HG03175 (cell line): Measurements from ENCODE around the gene RARB.
A peak's percentile ranks its signal among the peaks of the same experiment; 100 is the strongest.

ENCODE experiments used
- ATAC-seq: cut with Tn5 transposase; IDR thresholded peaks from one replicate; pipeline ENCODE4 v1.9.1; 2021; ENCODE audit warnings: mild to moderate bottlenecking, moderate library complexity; ENCODE audit not compliant: unreplicated experiment

RARB gene

GRCh38 chr3:25589104-25589782, 161.2 kb downstream of the RARB start:
- ATAC-seq: no peak

- ATAC-seq: no peak
Observed at GRCh38 chr3:25589783-25590258, 161.8 kb downstream of the RARB start.

- no peak for ATAC-seq
Observed at GRCh38 chr3:25592510-25592968, 164.5 kb downstream of the RARB start.

- ATAC-seq: no peak
Observed at GRCh38 chr3:25593001-25593400, 164.9 kb downstream of the RARB start.

- peak; percentile 69 for ATAC-seq
Observed at GRCh38 chr3:25594007-25594502, 166.0 kb downstream of the RARB start.

- no peak for ATAC-seq
Observed at GRCh38 chr3:25597535-25598101, 169.6 kb downstream of the RARB start.

GRCh38 chr3:25603703-25604102, 175.6 kb downstream of the RARB start:
- ATAC-seq: no peak

GRCh38 chr3:25604107-25604805, 176.2 kb downstream of the RARB start:
- ATAC-seq: no peak

- no peak for ATAC-seq
Observed at GRCh38 chr3:25610167-25610566, 182.1 kb downstream of the RARB start.

- ATAC-seq: no peak
Observed at GRCh38 chr3:25610779-25611178, 182.7 kb downstream of the RARB start.

GRCh38 chr3:25611193-25611592, 183.1 kb downstream of the RARB start:
- ATAC-seq: no peak

GRCh38 chr3:25618028-25618427, 190.0 kb downstream of the RARB start:
- ATAC-seq: no peak

- no peak for ATAC-seq
Observed at GRCh38 chr3:25619382-25619781, 191.3 kb downstream of the RARB start.

GRCh38 chr3:25620493-25620892, 192.4 kb downstream of the RARB start:
- ATAC-seq: no peak

GRCh38 chr3:25621087-25621486, 193.0 kb downstream of the RARB start:
- ATAC-seq: no peak

- no peak for ATAC-seq
Observed at GRCh38 chr3:25631989-25632388, 203.9 kb downstream of the RARB start.

GRCh38 chr3:25633919-25634318, 205.9 kb downstream of the RARB start:
- ATAC-seq: no peak

- no peak for ATAC-seq
Observed at GRCh38 chr3:25635038-25635437, 207.0 kb downstream of the RARB start.
